Measurements from ENCODE around the gene PDLIM3.

DNA sequence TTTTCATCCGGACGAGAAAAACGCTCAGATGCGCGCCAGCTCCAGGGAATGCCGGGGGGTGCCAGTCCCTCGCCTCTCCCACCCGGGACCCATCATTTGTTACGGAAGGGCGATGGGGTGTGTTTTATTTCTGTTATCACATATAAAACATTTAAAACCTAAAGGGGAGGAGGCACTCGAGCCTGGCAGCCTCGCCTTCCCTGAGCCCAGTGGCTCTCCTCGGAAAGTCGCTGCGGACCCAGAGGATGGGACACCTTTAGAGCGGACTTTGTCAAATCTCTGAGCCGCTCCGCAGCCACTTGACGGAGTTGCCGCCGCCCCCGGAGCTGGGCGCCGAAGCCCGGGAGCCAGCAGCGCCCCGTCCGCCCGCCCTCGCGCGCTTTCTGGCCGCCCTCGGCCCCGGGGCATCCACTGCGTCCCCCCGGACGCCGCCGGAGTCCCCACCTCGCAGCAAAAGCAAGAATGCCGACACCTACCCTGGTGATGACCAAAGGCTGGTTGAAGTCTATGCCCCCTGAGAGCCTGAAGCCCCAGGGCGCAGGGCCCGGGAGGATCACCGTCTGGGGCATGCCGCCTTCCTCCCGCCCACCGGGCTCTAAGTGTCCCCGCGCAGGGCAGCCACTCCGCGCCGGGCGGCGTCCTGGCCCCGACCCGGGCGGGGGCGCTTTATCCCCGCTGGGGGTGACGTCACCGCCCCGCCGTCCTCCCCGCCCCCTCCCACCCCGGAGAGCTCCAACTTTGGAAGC is at the start of gene PDLIM3:
- TF ChIP-seq, protein P1, sequence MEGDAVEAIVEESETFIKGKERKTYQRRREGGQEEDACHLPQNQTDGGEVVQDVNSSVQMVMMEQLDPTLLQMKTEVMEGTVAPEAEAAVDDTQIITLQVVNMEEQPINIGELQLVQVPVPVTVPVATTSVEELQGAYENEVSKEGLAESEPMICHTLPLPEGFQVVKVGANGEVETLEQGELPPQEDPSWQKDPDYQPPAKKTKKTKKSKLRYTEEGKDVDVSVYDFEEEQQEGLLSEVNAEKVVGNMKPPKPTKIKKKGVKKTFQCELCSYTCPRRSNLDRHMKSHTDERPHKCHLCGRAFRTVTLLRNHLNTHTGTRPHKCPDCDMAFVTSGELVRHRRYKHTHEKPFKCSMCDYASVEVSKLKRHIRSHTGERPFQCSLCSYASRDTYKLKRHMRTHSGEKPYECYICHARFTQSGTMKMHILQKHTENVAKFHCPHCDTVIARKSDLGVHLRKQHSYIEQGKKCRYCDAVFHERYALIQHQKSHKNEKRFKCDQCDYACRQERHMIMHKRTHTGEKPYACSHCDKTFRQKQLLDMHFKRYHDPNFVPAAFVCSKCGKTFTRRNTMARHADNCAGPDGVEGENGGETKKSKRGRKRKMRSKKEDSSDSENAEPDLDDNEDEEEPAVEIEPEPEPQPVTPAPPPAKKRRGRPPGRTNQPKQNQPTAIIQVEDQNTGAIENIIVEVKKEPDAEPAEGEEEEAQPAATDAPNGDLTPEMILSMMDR (IDR thresholded peaks at IDR 0.05; ENCODE audit: borderline replicate concordance, extremely low read depth, low read length, poor library complexity, severe bottlenecking), result no peak
- TF ChIP-seq EZH2 (IDR thresholded peaks at IDR 0.05; ENCODE audit: borderline replicate concordance, low read depth, low read length, severe bottlenecking), result no peak

Data from DND-41 (cell line).